22Rv1 (cell line): ENCODE data around the gene COQ7.
A peak's percentile ranks its signal among the peaks of the same experiment; 100 is the strongest.

Experiments
- H3K27ac ChIP-seq: fragments of 450-650 bp; 2 replicates; pipeline ENCODE4 v1.5.1; 2017
- ZFX ChIP-seq: fragments of 450-650 bp; IDR thresholded peaks from 2 replicates; pipeline ENCODE4 v1.6.1; 2017; ENCODE audit warnings: antibody characterized with exemption, borderline replicate concordance
- TF ChIP-seq, protein P1 (sequence below): fragments of 450-650 bp; IDR thresholded peaks from 2 replicates; pipeline ENCODE4 v1.5.1; 2017; ENCODE audit warnings: mild to moderate bottlenecking

Gene COQ7

DNA sequence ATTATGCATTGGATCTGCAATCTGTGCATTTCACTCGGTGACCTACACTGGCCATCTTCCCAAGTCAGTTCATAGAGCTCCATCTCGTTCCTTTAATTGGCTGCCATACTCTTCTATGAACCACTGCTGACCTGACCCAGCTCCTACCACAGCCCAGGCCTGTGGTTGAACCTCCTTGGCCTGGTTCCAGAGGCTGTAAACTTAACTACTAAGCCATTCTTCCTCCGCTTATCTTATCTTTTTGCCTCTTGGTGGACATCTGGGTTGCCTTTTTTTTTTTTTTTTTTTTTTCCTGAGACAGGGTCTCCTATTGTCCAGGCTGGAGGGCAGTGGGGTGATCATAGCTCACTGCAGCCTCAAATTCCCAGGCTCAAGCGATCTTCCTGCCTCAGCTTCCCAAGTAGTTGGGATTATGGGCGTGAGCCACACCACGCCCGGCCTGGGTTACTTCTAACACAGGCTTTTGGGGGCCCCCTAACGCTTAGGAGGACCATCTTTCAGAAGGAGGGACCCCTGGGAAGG, 18.3 kb downstream of the COQ7 start:
- no peak overlapping the region for H3K27ac ChIP-seq
- TF ChIP-seq, protein P1, sequence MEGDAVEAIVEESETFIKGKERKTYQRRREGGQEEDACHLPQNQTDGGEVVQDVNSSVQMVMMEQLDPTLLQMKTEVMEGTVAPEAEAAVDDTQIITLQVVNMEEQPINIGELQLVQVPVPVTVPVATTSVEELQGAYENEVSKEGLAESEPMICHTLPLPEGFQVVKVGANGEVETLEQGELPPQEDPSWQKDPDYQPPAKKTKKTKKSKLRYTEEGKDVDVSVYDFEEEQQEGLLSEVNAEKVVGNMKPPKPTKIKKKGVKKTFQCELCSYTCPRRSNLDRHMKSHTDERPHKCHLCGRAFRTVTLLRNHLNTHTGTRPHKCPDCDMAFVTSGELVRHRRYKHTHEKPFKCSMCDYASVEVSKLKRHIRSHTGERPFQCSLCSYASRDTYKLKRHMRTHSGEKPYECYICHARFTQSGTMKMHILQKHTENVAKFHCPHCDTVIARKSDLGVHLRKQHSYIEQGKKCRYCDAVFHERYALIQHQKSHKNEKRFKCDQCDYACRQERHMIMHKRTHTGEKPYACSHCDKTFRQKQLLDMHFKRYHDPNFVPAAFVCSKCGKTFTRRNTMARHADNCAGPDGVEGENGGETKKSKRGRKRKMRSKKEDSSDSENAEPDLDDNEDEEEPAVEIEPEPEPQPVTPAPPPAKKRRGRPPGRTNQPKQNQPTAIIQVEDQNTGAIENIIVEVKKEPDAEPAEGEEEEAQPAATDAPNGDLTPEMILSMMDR = no peak
- no peak for TF ChIP-seq ZFX

DNA sequence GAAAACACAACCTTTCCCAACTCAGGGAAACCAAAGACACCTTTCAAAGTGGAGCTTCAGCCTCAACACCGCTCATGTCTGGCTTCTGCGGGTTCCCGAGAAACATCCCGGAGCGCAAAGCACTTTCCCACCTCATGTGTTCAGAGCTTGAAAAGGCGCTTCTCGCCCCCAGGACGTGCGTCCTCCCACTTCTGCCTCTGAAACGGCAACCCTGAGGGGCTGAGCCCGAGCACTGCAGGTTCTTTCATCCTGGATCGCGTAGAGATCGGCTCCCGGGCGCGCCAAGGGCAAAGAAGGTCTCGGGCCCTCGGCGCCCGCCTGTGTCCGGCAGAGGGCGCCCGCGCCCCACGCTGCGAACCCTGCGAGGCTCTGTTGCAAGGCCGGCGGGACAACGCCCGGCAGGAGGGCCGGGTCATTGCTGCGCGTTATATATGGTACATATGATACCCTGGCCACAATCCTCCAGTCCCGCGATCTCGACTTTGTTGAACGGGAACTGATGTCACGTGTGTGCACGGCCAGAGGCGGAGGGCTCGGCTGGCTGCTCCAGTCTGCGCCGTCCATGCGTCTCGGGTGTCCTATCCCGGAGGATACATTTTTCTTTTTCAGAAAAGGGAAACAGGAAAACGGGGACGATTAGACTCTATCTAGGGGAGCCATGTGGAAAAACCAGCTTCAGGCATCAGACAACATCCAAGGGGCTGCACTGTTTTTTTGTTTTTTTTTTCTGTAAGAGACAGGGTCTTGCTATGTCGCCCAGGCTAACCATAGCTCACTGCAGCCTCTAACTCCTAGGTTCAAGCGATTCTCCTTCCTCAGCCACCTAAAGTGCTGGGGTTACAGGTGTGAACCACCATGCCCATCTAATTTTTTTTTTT, 19.1 kb downstream of the COQ7 start:
- TF ChIP-seq ZFX = no peak
- TF ChIP-seq, protein P1 = peak; percentile 99
- no peak overlapping the region for H3K27ac ChIP-seq

DNA sequence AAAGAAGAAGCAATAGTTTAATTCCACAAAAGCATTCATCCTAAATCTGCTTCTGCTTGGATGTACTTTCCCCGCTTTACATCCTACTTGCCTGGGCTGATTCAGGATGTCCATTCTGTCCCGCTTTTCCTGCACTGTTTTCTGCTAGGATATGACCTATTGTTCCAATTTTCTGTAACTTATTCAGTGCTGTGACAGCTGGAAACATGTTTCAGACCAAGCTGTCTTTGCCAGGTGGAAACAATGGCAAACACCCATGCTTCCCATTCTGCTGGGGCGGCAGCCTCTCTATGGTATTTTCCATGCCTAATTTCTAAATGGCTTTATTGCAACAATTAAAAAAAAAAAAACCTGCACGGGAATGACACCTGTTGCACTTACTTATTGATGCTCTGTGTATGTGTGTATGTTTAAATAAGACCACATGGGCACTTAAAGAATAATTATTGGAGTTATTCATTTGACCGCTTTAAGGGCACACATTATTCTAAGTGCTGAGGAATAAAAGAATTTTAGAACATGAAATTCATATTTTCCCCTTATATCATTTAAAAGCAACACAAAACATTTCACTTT, 21.0 kb downstream of the COQ7 start:
- no peak for TF ChIP-seq ZFX
- TF ChIP-seq, protein P1 = no peak
- no peak overlapping the region for H3K27ac ChIP-seq

DNA sequence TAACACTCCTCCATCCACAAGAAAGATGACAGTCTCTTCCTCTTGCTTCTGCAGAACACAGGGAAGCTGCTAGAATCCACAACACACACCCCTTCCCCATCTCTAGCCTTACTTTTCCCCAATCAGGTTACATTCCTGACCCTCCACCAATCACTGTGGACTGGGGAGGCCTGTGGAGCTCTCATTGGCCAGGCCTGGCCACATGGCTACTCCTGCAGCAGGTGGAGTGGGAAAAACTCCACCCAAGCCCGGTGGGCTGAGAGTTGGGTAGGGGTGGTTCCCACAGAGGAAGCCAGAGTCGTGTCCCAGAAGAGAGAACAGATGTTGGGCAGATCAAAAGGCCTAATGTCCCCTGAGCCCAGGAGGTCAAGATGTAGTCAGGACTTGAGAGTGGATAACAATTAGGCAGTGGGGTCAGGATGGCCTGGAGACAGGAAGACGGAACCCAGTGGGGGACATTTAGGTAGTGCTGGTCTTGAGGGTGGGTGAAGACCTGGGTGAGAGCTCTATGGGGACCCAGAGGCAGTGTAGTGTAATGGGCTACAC, 22.1 kb downstream of the COQ7 start:
- H3K27ac ChIP-seq = no peak overlapping the region
- no peak for TF ChIP-seq ZFX
- TF ChIP-seq, protein P1 = no peak

DNA sequence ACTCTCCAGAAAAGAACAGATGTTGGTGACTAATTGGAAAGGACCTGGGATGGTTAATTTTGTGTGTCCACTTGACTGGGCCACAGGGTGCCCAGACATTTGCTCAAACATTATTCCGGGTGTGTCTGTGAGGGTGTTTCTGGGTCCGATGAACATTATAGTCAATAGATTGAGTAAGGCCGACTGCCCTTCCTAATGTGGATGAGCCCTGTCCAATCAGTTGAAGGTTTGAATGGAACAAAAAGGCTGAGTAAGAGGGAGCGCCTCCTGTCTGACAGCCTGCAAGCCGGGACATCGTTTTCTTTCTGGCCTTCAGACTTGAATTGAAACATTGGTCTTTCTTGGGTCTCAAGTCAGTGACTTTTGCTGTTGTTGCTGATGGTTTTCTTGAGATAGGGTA, 23.5 kb downstream of the COQ7 start:
- TF ChIP-seq ZFX = no peak
- TF ChIP-seq, protein P1 = no peak
- no peak overlapping the region for H3K27ac ChIP-seq

DNA sequence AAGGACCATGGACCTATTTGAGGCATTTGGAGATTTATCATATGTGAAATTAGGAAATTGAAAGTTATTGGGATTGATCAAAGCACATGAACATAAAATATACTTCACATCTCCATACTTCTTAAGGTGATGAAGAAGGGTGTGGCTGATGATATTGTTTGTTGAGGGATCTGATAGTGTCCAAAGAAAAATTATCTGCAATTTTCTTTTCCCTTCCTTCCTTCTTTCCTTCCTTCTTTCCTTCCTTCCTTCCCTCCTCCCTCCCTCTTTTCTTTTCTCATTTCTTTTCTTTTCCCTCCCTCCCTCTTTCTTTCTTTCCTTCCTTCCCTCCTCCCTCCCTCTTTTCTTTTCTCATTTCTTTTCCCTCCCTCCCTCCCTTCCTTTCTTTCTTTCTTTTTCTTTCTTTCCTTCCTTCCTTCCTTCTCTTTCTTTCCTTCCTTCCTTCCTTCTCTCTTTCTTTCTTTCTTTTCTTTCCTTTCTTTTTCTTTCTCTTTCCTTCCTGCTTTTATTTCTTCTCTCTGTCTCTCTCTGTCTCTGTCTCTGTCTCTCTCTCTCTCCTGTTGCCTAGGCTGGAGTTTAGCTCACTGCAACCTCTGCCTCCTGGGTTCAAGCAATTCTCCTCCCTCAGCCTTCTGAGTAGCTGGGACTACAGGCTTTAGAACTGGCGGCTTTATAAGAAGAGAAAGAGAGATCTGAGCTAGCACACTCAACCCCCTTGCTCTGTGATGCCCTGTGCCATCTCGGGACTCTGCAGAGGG, 25.4 kb downstream of the COQ7 start:
- TF ChIP-seq ZFX = no peak
- TF ChIP-seq, protein P1 = no peak
- H3K27ac ChIP-seq = no peak overlapping the region
